ENCODE measurements around the gene EVC. TPM values are rescaled to one million over a fixed set of nuclear protein-coding genes. Genes with fewer than 3 reads are reported as not detected.

EVC gene
- total and polyA plus RNA-seq, 2 of the 8 experiments (the other 6 are each of a cell fraction or from before 2014, with no cell fraction given): 2.6 to 9.8 TPM

DNA sequence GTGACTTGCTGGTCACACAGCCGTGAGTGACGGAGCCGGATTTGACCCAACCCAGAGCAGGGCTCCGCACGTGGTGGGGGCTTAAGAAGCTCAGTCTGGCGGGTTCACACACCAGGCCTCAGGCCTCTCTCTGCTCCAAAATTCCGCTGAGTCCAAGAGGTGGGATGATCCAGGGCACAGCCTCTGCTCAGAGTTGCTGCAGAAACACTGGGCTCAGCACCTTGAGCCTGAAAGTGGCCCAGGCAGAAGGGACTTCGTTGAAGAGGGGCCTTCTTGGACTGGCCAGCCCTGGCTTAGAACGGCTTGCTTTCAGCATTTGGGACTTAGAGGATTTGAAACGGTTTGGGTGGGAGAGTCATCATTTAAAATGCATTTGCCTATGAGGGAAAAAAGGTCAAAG lies 21.2 kb downstream of the EVC start:
- CTCF ChIA-PET (ENCODE audit: partially characterized antibody): no interaction called here
- no peak overlapping the region for H3K4ac ChIP-seq (replicated peaks; ENCODE audit: insufficient read length, low read depth, low read length)
- DNase-seq (ENCODE audit: low read depth in 1 of 2, low spot score in 2 of 2): no peak
- H4K8ac ChIP-seq (ENCODE audit: extremely low read depth, insufficient read depth, low read length): no peak overlapping the region
- no peaks in the 10 kb centered on the region for H3K9me3 ChIP-seq (ENCODE audit: insufficient read depth in 2 of 2, low read depth in 1 of 2, low read length in 1 of 2)
- no peak overlapping the region for H2BK15ac ChIP-seq (ENCODE audit: low read length)
- no peak overlapping the region for H2BK5ac ChIP-seq (ENCODE audit: low read depth, low read length)
- no peak overlapping the region for H3K27ac ChIP-seq (ENCODE audit: low read depth, low read length)
- no peak overlapping the region for H2BK120ac ChIP-seq (replicated peaks; ENCODE audit: low read depth, low read length)
- WGBS, 2 experiments (ENCODE audit: extremely low coverage in 1 of 2, insufficient coverage in 1 of 2, insufficient read length in 1 of 2, insufficient replicate concordance in 2 of 2, low coverage in 1 of 2, low lambda C conversion rate in 2 of 2, missing lambda C conversion rate in 1 of 2): 80% methylated on average over 9 of the region's 10 CpGs; no CpG with 5 or more reads in 1 of the 2 experiments
- H3K56ac ChIP-seq (replicated peaks; ENCODE audit: insufficient read length, low read depth, low read length): no peak overlapping the region
- H3K79me1 ChIP-seq (ENCODE audit: low read depth, low read length): no peaks in the 10 kb centered on the region
- H2AK5ac ChIP-seq (ENCODE audit: low read depth, low read length): no peak overlapping the region
- H2BK20ac ChIP-seq (ENCODE audit: low read length): no peak overlapping the region
- no peak overlapping the region for H3K23ac ChIP-seq (ENCODE audit: insufficient read length)
- no peak overlapping the region for H3K4me2 ChIP-seq (ENCODE audit: insufficient read depth in 1 of 2, low read depth in 2 of 2, low read length in 2 of 2)
- peaks cover 0 to 14% (median 3%) of the 10 kb centered on the region in 4 experiments; a peak in 5 of 8 replicates for H3K36me3 ChIP-seq (ENCODE audit: control insufficient read depth in 2 of 4, insufficient read depth in 4 of 4, low read length in 3 of 4)
- no peak overlapping the region for H4K91ac ChIP-seq (replicated peaks; ENCODE audit: insufficient read length, low read length)
- H3K23me2 ChIP-seq (ENCODE audit: low read depth, low read length): no peaks in the 10 kb centered on the region; the same call in 1 of the 2 replicates
- no peak overlapping the region for H4K5ac ChIP-seq (ENCODE audit: insufficient read length, low read depth, low read length)
- no peak overlapping the region for H3K9ac ChIP-seq (replicated peaks in 1 of 4; ENCODE audit: extremely low read depth in 1 of 4, low read depth in 3 of 4, low read length in 3 of 4)
- POLR2A ChIA-PET (ENCODE audit: partially characterized antibody): no interaction called here
- no peak for FAIRE-seq
- no peaks in the 10 kb centered on the region for H3K79me2 ChIP-seq (ENCODE audit: control insufficient read depth in 1 of 2, insufficient read depth in 2 of 2, low read length in 2 of 2)
- no peak overlapping the region for H3K4me3 ChIP-seq (ENCODE audit: extremely low read depth in 1 of 4, insufficient read depth in 2 of 4, low read depth in 3 of 4, low read length in 4 of 4)
- H3K18ac ChIP-seq (ENCODE audit: extremely low read depth, low read length): no peak overlapping the region
- H3K27me3 ChIP-seq (replicated peaks in 1 of 4; ENCODE audit: control insufficient read depth in 3 of 4, extremely low read depth in 1 of 4, insufficient read depth in 3 of 4, low read length in 3 of 4): no peaks in the 10 kb centered on the region
- no peaks in the 10 kb centered on the region for H3K4me1 ChIP-seq (replicated peaks in 1 of 4; ENCODE audit: control insufficient read depth in 3 of 4, insufficient read depth in 4 of 4, low read length in 3 of 4)
- H2BK12ac ChIP-seq (ENCODE audit: low read depth, low read length): no peak overlapping the region
- H3K14ac ChIP-seq (ENCODE audit: insufficient read length): no peak overlapping the region
- H4K20me1 ChIP-seq (replicated peaks in 1 of 2; ENCODE audit: control insufficient read depth in 1 of 2, insufficient read depth in 2 of 2, low read length in 2 of 2): peaks cover 0 to 3% of the 10 kb centered on the region in 2 experiments
- no peak overlapping the region for H2AFZ ChIP-seq (ENCODE audit: low read length)
- TF ChIP-seq FOSL1 (IDR thresholded peaks at IDR 0.05; ENCODE audit: insufficient read depth, low read depth, low read length) (no peak), SIX5 (IDR thresholded peaks at IDR 0.05; ENCODE audit: low read depth, low read length) (no peak), HDAC2 (IDR thresholded peaks at IDR 0.05; ENCODE audit: borderline replicate concordance in 1 of 2, low read depth in 2 of 2, low read length in 2 of 2) (no peak), CHD1 (IDR thresholded peaks at IDR 0.05; ENCODE audit: low read depth, low read length) (no peak), TBP (IDR thresholded peaks at IDR 0.05; ENCODE audit: low read depth, low read length) (no peak), EZH2 (IDR thresholded peaks at IDR 0.05; ENCODE audit: low read depth, low read length, severe bottlenecking) (no peak), RNF2 (IDR thresholded peaks at IDR 0.05; ENCODE audit: borderline replicate concordance, low read depth, low read length, missing control alignments, poor library complexity, severe bottlenecking) (no peak), SAP30 (IDR thresholded peaks at IDR 0.05; ENCODE audit: insufficient read depth, insufficient replicate concordance, low read length) (no peak), GTF2F1 (IDR thresholded peaks at IDR 0.05; ENCODE audit: borderline replicate concordance, low read depth, low read length) (no peak), SP2 (IDR thresholded peaks at IDR 0.05; ENCODE audit: low read length) (no peak), SP1 (IDR thresholded peaks at IDR 0.05; ENCODE audit: low read depth, low read length) (no peak), EGR1 (IDR thresholded peaks at IDR 0.05; ENCODE audit: borderline replicate concordance, low read depth, low read length) (no peak), KDM5A (IDR thresholded peaks at IDR 0.05; ENCODE audit: low read length) (no peak), RFX5 (IDR thresholded peaks at IDR 0.05; ENCODE audit: borderline replicate concordance, low read depth, low read length) (no peak)

All from H1 (cell line).